ENCODE measurements around the gene GABPB2.
"Not testable (repeated sequence)": the region's sequence is repeated elsewhere in the genome, so short reads cannot be mapped to it uniquely, and the experiment has no call there.

The GABPB2 gene

GRCh38 chr1:151060007-151060656, 10.4 kb upstream of the GABPB2 start, which contains the start of gene MLLT11:
Gene MLLT11, plus strand, starts transcription at chr1:151060397. Its CDS starts 6,828 bp downstream, at chr1:151067225.
- DNase-seq (ENCODE audit: low spot score), result peak; percentile 66

- no peak for DNase-seq (ENCODE audit: low spot score)
Observed at GRCh38 chr1:151060657-151061421, 9.7 kb upstream of the GABPB2 start.

GRCh38 chr1:151061704-151062103, 8.9 kb upstream of the GABPB2 start:
- no peak for DNase-seq (ENCODE audit: low spot score)

GRCh38 chr1:151062741-151063371, 7.7 kb upstream of the GABPB2 start:
- DNase-seq (ENCODE audit: low spot score), result peak; percentile 89

GRCh38 chr1:151065089-151065645, 5.4 kb upstream of the GABPB2 start:
- no peak for DNase-seq (ENCODE audit: low spot score)

- DNase-seq (ENCODE audit: low spot score), result no peak
Observed at GRCh38 chr1:151067185-151067584, 3.4 kb upstream of the GABPB2 start.

- no peak for DNase-seq (ENCODE audit: low spot score)
Observed at GRCh38 chr1:151069103-151069486, 1.5 kb upstream of the GABPB2 start.

- DNase-seq (ENCODE audit: low spot score), result no peak
Observed at GRCh38 chr1:151072224-151072623, 1.7 kb downstream of the GABPB2 start.

- no peak for DNase-seq (ENCODE audit: low spot score)
Observed at GRCh38 chr1:151085953-151086559, 15.5 kb downstream of the GABPB2 start.

GRCh38 chr1:151097426-151097825, 26.9 kb downstream of the GABPB2 start:
- DNase-seq (ENCODE audit: low spot score), result not testable (repeated sequence)

- no peak for DNase-seq (ENCODE audit: low spot score)
Observed at GRCh38 chr1:151098126-151098525, 27.6 kb downstream of the GABPB2 start.

- DNase-seq (ENCODE audit: low spot score), result no peak
Observed at GRCh38 chr1:151104630-151105029, 34.1 kb downstream of the GABPB2 start.

GRCh38 chr1:151106894-151107293, 36.3 kb downstream of the GABPB2 start:
- peak; percentile 44 for DNase-seq (ENCODE audit: low spot score)

- no peak for DNase-seq (ENCODE audit: low spot score)
Observed at GRCh38 chr1:151108331-151108730, 37.8 kb downstream of the GABPB2 start.

GRCh38 chr1:151113877-151114276, 43.3 kb downstream of the GABPB2 start:
- DNase-seq (ENCODE audit: low spot score), result no peak

- no peak for DNase-seq (ENCODE audit: low spot score)
Observed at GRCh38 chr1:151124763-151125403, 54.3 kb downstream of the GABPB2 start.

GRCh38 chr1:151128800-151129199, 58.2 kb downstream of the GABPB2 start:
- no peak for DNase-seq (ENCODE audit: low spot score)

- peak; percentile 87 for DNase-seq (ENCODE audit: low spot score)
Observed at GRCh38 chr1:151130987-151131586, 60.5 kb downstream of the GABPB2 start.

GRCh38 chr1:151131701-151132334, 61.3 kb downstream of the GABPB2 start:
- peak; percentile 51 for DNase-seq (ENCODE audit: low spot score)

- no peak for DNase-seq (ENCODE audit: low spot score)
Observed at GRCh38 chr1:151132335-151133017, 61.9 kb downstream of the GABPB2 start.

All from hepatic stellate cell (primary cell).